Sigmoid colon (tissue), 4 donors: ENCODE data around the gene CHAF1B.

Source experiments
- POLR2A ChIP-seq, 2 donors: fragments of 450-650 bp; IDR thresholded peaks; one replicate each; pipeline ENCODE4 v1.6.1; 2016; ENCODE audit warnings: antibody characterized with exemption in 2 of 2, mild to moderate bottlenecking in 2 of 2, moderate library complexity in 2 of 2
- POLR2AphosphoS5 ChIP-seq, 4 donors: sonication (generic); formaldehyde crosslinking; IDR thresholded peaks; one replicate each; pipeline ENCODE4 v1.6.1; 2017; ENCODE audit warnings: antibody characterized with exemption in 4 of 4
- TF ChIP-seq, protein P1 (sequence below), 4 experiments: fragments of 450-650 bp in 3 of 4; fragments of 200-600 bp in 1 of 4; IDR thresholded peaks; one replicate each; pipeline ENCODE4 v1.5.1; 2016 to 2019; ENCODE audit warnings: antibody characterized with exemption in 4 of 4, mild to moderate bottlenecking in 3 of 4, moderate library complexity in 2 of 4

DNA sequence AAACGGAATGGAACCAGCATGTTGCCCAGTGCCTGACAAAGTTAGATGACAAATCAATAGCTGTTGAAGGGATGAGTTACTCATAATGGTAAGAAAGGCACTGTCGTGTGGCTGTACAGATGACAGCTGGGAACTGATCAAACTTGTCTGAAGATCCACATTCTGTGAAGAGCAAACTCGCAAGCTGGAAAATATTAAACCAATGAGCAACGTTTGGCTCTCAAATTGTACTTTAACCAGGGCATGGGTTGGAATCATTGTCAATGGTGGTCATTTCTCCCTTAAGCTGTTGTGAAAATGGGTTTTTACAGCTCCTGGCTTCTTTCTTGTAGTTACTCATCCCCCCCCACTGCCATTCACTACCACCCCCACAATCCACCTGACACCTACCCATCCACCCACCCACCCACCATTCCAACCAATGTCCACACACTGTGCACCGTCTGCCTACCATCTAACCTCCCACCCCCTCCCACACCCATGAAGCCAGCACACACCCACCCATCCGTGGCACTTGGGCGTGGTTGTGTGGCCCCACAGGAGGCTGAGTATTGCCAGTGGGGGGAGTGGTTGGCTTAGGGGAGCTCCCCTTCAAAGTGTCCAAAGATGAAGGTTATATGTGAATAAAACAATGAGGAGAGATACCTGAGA lies 48.0 kb downstream of the CHAF1B start:
- TF ChIP-seq POLR2A (IDR thresholded peaks at IDR 0.05) (no peak), POLR2AphosphoS5 (IDR thresholded peaks at IDR 0.05) (no peak)
- TF ChIP-seq, protein P1, sequence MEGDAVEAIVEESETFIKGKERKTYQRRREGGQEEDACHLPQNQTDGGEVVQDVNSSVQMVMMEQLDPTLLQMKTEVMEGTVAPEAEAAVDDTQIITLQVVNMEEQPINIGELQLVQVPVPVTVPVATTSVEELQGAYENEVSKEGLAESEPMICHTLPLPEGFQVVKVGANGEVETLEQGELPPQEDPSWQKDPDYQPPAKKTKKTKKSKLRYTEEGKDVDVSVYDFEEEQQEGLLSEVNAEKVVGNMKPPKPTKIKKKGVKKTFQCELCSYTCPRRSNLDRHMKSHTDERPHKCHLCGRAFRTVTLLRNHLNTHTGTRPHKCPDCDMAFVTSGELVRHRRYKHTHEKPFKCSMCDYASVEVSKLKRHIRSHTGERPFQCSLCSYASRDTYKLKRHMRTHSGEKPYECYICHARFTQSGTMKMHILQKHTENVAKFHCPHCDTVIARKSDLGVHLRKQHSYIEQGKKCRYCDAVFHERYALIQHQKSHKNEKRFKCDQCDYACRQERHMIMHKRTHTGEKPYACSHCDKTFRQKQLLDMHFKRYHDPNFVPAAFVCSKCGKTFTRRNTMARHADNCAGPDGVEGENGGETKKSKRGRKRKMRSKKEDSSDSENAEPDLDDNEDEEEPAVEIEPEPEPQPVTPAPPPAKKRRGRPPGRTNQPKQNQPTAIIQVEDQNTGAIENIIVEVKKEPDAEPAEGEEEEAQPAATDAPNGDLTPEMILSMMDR (IDR thresholded peaks at IDR 0.05): no peak
